KMS-11 (cell line): ENCODE data around the gene LRRC10.

ENCODE experiments used
- H2AFZ ChIP-seq: fragments of 200-600 bp; sonication (generic); 2 replicates; pipeline ENCODE4 v1.6.1; 2016; ENCODE audit warnings: antibody characterized with exemption, mixed run types, low read depth
- H3K27ac ChIP-seq: fragments of 200-600 bp; sonication (generic); 2 replicates; pipeline ENCODE4 v1.6.1; 2016; ENCODE audit warnings: mild to moderate bottlenecking, mixed run types
- H3K27me3 ChIP-seq: fragments of 200-600 bp; sonication (generic); 2 replicates; pipeline ENCODE4 v1.6.1; 2017; ENCODE audit warnings: mild to moderate bottlenecking, low read depth, mixed run types, moderate library complexity; ENCODE audit not compliant: insufficient read depth
- H3K36me3 ChIP-seq: fragments of 200-600 bp; sonication (generic); 2 replicates; pipeline ENCODE4 v1.6.1; 2017; ENCODE audit warnings: mild to moderate bottlenecking, mixed run types; ENCODE audit not compliant: insufficient read depth
- H3K4me1 ChIP-seq: fragments of 200-600 bp; sonication (generic); 2 replicates; pipeline ENCODE4 v1.6.1; 2016; ENCODE audit warnings: mild to moderate bottlenecking, low read depth, mixed run types; ENCODE audit not compliant: poor library complexity, severe bottlenecking
- H3K4me2 ChIP-seq: fragments of 200-600 bp; sonication (generic); 2 replicates; pipeline ENCODE4 v1.7.0; 2016; ENCODE audit warnings: mild to moderate bottlenecking, mixed run types
- H3K4me3 ChIP-seq: fragments of 200-600 bp; sonication (generic); IDR thresholded peaks from 2 replicates; pipeline ENCODE4 v1.6.1; 2017; ENCODE audit warnings: low read depth, low read length, mixed read lengths; ENCODE audit not compliant: insufficient read depth
- H3K79me2 ChIP-seq: fragments of 200-600 bp; sonication (generic); 2 replicates; pipeline ENCODE4 v1.6.1; 2016; ENCODE audit warnings: low read depth, mixed run types; ENCODE audit not compliant: insufficient read depth
- H3K9ac ChIP-seq: fragments of 200-600 bp; sonication (generic); 2 replicates; pipeline ENCODE4 v1.6.1; 2016; ENCODE audit warnings: mild to moderate bottlenecking, mixed run types
- H4K20me1 ChIP-seq: fragments of 200-600 bp; sonication (generic); 2 replicates; pipeline ENCODE4 v1.6.1; 2016; ENCODE audit warnings: mild to moderate bottlenecking, mixed run types; ENCODE audit not compliant: insufficient read depth
- CTCF ChIP-seq: fragments of 200-600 bp; sonication (generic); conservative IDR thresholded peaks from 2 replicates; pipeline ENCODE4 v1.6.1; 2017; ENCODE audit warnings: low read depth, mild to moderate bottlenecking, antibody characterized with exemption, low read length, moderate library complexity, mixed read lengths

LRRC10 gene

GRCh38 chr12:69627501-69627900 lies 16.8 kb upstream of the LRRC10 start:
- Histone ChIP-seq H3K27ac (no peak overlapping the region), H3K27me3 (no peaks in the 10 kb centered on the region)

GRCh38 chr12:69623970-69624369 lies 13.3 kb upstream of the LRRC10 start:
- H3K4me3 ChIP-seq: no peak overlapping the region
- no peak overlapping the region for H3K27ac ChIP-seq
- H4K20me1 ChIP-seq: no peaks in the 10 kb centered on the region
- H3K27me3 ChIP-seq: no peaks in the 10 kb centered on the region
- H3K4me2 ChIP-seq: no peak overlapping the region
- no peak overlapping the region for H3K9ac ChIP-seq
- H2AFZ ChIP-seq: no peak overlapping the region
- no peaks in the 10 kb centered on the region for H3K79me2 ChIP-seq
- no peaks in the 10 kb centered on the region for H3K4me1 ChIP-seq
- no peak for TF ChIP-seq CTCF
- H3K36me3 ChIP-seq: no peaks in the 10 kb centered on the region

More at GRCh38 chr12:69627501-69627900, 16.8 kb upstream of the LRRC10 start:
- Histone ChIP-seq H3K4me1 (no peaks in the 10 kb centered on the region), H4K20me1 (no peaks in the 10 kb centered on the region), H3K4me2 (no peak overlapping the region), H3K36me3 (no peaks in the 10 kb centered on the region), H2AFZ (no peak overlapping the region), H3K9ac (no peak overlapping the region), H3K4me3 (no peak overlapping the region), H3K79me2 (no peaks in the 10 kb centered on the region)
- no peak for TF ChIP-seq CTCF

GRCh38 chr12:69621551-69621950 lies 10.8 kb upstream of the LRRC10 start:
- H3K27me3 ChIP-seq: no peaks in the 10 kb centered on the region
- H2AFZ ChIP-seq: no peak overlapping the region
- no peak overlapping the region for H3K27ac ChIP-seq
- H3K4me3 ChIP-seq: no peak overlapping the region
- no peaks in the 10 kb centered on the region for H3K36me3 ChIP-seq
- H3K9ac ChIP-seq: no peak overlapping the region
- TF ChIP-seq CTCF: no peak
- H3K4me2 ChIP-seq: no peak overlapping the region
- H3K4me1 ChIP-seq: no peaks in the 10 kb centered on the region
- no peaks in the 10 kb centered on the region for H3K79me2 ChIP-seq
- no peaks in the 10 kb centered on the region for H4K20me1 ChIP-seq

GRCh38 chr12:69620921-69621320 lies 10.2 kb upstream of the LRRC10 start:
- Histone ChIP-seq H2AFZ (no peak overlapping the region), H3K9ac (no peak overlapping the region), H3K27ac (no peak overlapping the region), H4K20me1 (no peaks in the 10 kb centered on the region), H3K4me1 (no peaks in the 10 kb centered on the region), H3K27me3 (no peaks in the 10 kb centered on the region), H3K4me3 (no peak overlapping the region), H3K79me2 (no peaks in the 10 kb centered on the region), H3K36me3 (no peaks in the 10 kb centered on the region), H3K4me2 (no peak overlapping the region)
- no peak for TF ChIP-seq CTCF

GRCh38 chr12:69620077-69620476 lies 9.4 kb upstream of the LRRC10 start:
- Histone ChIP-seq H3K4me1 (no peaks in the 10 kb centered on the region), H3K27ac (no peak overlapping the region), H4K20me1 (no peaks in the 10 kb centered on the region), H3K36me3 (no peaks in the 10 kb centered on the region), H3K4me3 (no peak overlapping the region), H3K9ac (no peak overlapping the region), H3K27me3 (no peaks in the 10 kb centered on the region), H3K79me2 (no peaks in the 10 kb centered on the region), H2AFZ (no peak overlapping the region), H3K4me2 (no peak overlapping the region)
- TF ChIP-seq CTCF: no peak
